ENCODE data around the gene DUSP28. TPM values are rescaled to one million over a fixed set of nuclear protein-coding genes. Genes with fewer than 3 reads are reported as not detected.
A peak's percentile ranks its signal among the peaks of the same experiment; 100 is the strongest.

Gene DUSP28
- total RNA-seq, 4 donors from 2014 or later = 5.5 to 8.1 (median 7.4) TPM

- TF ChIP-seq POLR2A (IDR thresholded peaks at IDR 0.05) (no peak), CTCF (IDR thresholded peaks at IDR 0.05) (no peak)
- 82 to 86% methylated on average over 10 of the region's 10 CpGs for WGBS, 2 donors
- DNase-seq (ENCODE audit: low spot score in 2 of 2) = peak; percentile 11 to 48
- intact Hi-C loops (cut with DNase I; ENCODE audit: low total_unique reads) = no loop called here
- no peak overlapping the region for H3K4me3 ChIP-seq (ENCODE audit: low read depth, poor library complexity, severe bottlenecking)
Observed at GRCh38 chr2:240564561-240565332, 4.6 kb downstream of the DUSP28 start.

DNA sequence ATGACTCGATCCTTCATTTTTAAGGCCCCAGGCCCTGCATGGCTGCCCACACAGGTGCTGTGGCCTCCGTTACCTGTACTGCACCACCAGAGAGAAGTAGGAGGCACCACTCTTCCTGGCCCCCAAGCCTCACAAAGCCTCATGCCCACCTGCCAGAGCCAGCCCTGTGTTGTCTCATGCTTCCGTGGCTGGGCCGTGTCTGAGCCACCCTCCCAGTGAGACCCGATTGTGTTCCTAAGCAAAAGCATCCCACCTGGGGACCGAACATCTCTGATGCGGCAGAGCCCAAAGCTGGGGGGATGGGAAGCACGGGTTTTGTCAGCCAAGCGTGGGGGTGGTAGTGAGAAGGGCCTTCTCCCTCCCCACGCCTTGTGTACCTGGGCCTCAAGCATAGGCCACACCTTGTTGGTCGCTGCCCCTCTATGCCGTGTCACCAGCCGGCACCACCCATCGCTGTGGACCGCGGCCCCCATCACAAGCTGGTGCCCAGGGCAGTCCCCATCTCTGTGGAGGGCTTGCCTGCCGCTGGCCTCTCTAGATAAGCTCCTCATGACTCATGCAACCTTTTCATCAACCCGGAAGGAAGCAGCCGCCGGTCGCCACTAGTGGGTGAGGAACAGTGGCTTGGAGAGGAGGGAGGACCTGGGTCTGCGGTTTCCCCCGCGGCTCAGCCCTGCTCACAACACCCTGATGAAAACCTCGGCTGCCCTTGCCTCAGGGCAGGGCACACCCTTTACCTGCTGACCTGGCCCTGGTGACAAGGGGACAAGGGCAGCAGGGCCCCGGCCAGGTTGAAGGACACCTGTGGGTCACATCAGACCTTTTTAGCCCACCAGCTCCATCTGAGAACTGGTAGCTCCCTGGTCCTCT is 5.4 kb downstream of the DUSP28 start:
- peak; percentile 83 to 96 for DNase-seq (ENCODE audit: low spot score in 2 of 2)
- TF ChIP-seq CTCF (IDR thresholded peaks at IDR 0.05) (no peak), POLR2A (IDR thresholded peaks at IDR 0.05) (no peak)
- 40 to 47% methylated on average over 18 to 21 of the region's 26 CpGs for WGBS, 2 donors
- intact Hi-C loops (cut with DNase I; ENCODE audit: low total_unique reads) = no loop called here
- H3K4me3 ChIP-seq (ENCODE audit: low read depth, poor library complexity, severe bottlenecking) = no peak overlapping the region

DNA sequence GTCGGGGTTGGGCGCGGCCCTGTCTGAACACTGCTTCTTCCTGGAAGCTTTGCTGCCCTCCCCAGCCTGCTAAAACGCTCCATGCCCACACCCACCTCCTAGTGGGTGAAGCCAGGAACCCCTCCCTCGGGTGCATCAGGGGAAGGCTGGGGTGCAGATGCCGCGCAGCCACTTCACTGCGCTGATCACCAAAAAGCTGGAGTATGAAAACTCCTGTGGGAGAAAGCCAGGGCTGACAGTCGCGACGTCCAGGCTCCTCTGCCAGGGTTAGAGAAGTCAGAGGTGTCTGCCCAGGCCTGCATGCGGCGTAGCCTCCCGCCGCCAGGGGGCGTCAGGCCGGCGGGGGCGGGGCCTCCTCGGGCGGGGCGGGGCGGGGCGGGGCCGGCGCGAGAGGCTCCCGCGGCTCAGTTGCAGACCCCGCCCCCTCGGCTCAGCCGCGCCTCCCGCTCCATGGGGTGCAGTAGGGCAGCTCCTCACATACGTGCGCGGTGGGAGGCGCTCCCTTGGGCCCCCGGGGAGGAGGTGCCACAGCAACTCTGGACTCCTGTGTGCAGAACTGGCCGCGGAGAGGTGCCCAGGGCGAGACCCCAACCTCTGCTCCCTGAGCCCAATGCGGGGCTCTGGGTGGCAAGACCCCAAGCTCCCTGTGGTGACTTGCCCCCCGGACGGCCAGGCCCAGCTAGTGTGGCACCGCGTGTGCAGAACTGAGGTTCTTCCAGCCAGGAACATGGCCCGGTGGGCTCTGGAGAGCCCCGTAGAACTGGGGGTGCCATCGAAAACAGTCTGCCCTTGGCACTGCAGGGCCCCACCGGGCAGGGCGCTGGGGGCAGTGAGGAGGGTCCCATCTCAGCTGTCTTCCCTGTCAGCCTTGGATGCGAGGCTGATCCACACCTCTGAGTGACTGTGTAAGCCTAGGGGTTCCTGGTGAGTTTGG is 6.3 kb downstream of the DUSP28 start:
- DNase-seq (ENCODE audit: low spot score in 2 of 2) = peak; percentile 90 to 99
- WGBS, 2 donors = 3 to 15% methylated on average over 17 to 25 of the region's 53 CpGs
- no peak for TF ChIP-seq POLR2A (IDR thresholded peaks at IDR 0.05)
- peak in 1 of 3 donors; percentile 50 for TF ChIP-seq CTCF (IDR thresholded peaks at IDR 0.05)
- intact Hi-C loops (cut with DNase I; ENCODE audit: low total_unique reads) = no loop called here
- H3K4me3 ChIP-seq (ENCODE audit: low read depth, poor library complexity, severe bottlenecking) = no peak overlapping the region

DNA sequence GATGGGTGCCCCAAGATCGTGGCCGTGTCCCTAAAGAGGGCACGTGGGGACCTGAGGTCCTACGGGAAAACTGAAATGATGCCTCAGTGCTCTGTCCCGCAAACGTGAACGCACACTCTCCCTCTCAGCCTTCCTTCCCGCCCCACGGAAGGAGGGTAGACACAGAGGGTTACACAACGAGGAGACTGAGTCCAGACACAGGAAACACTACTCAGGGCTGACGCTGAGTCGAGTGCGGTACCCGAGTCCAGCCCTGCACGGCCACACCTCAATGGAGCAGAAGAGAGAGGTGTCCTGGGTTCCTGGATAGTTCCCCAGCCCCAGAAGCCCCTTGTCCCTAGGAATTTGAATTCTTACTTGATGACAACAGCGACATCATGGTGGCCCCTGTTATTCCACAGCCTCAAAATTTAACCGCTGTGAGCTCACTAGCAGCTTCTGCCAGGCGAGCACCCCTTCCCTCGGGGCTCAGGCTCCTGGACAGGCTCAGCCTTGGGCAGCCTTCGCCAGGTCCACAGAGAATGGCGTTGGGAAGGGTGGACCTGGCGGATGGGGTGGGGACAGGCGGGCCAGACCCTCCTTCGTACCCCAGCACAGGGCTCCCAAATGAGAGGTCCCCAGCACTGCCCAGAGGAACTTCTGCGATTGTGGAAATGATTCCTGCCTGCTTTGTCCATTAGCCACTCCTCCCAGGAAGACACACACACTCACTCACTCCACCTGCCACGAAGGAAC is 7.1 kb downstream of the DUSP28 start:
- no peak for TF ChIP-seq CTCF (IDR thresholded peaks at IDR 0.05)
- intact Hi-C loops (cut with DNase I; ENCODE audit: low total_unique reads) = no loop called here
- H3K4me3 ChIP-seq (ENCODE audit: low read depth, poor library complexity, severe bottlenecking) = peak overlapping the region; percentile 55
- DNase-seq (ENCODE audit: low spot score in 2 of 2) = peak; percentile 25 to 90
- 19 to 21% methylated on average over 22 to 26 of the region's 26 CpGs for WGBS, 2 donors
